Ovary (tissue), 3 donors: ENCODE measurements around the gene PLA2G4F.

Source experiments
- POLR2A ChIP-seq: fragments of 450-650 bp; IDR thresholded peaks from one replicate; pipeline ENCODE4 v1.6.1; 2017; ENCODE audit warnings: antibody characterized with exemption, mild to moderate bottlenecking, moderate library complexity
- TF ChIP-seq, protein P1 (sequence below), 3 donors: fragments of 450-650 bp in 2 of 3; fragments of 200-600 bp in 1 of 3; IDR thresholded peaks; one replicate each; pipeline versions ENCODE4 v1.5.1 to v1.8.0; 2016 to 2022; ENCODE audit warnings: antibody characterized with exemption in 3 of 3, mild to moderate bottlenecking in 1 of 3
- donor health status: DM: no; HTN: no; CAD: no.

DNA sequence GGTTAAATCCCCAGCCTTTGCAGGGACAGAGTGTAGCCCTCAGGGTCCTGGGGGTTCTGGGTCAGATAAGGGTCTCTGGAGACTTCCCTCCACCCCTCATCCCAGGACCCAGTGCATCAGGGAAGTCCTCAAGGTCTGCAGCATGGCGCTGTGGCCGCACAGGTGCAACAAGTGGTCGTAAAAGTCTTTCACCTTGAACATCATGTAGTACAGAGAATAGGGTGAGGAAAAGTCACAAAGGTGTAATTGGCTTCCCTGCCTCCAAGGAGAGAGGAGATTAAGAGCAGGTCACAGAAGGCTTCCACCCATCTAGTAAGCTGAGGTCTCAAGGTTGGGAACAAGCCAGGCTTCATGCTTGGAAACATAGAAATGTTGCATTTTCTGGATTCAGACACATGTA is 32.9 kb downstream of the PLA2G4F start:
- TF ChIP-seq, protein P1, sequence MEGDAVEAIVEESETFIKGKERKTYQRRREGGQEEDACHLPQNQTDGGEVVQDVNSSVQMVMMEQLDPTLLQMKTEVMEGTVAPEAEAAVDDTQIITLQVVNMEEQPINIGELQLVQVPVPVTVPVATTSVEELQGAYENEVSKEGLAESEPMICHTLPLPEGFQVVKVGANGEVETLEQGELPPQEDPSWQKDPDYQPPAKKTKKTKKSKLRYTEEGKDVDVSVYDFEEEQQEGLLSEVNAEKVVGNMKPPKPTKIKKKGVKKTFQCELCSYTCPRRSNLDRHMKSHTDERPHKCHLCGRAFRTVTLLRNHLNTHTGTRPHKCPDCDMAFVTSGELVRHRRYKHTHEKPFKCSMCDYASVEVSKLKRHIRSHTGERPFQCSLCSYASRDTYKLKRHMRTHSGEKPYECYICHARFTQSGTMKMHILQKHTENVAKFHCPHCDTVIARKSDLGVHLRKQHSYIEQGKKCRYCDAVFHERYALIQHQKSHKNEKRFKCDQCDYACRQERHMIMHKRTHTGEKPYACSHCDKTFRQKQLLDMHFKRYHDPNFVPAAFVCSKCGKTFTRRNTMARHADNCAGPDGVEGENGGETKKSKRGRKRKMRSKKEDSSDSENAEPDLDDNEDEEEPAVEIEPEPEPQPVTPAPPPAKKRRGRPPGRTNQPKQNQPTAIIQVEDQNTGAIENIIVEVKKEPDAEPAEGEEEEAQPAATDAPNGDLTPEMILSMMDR (IDR thresholded peaks at IDR 0.05), result no peak
- TF ChIP-seq POLR2A, result no peak
